NCI-H1436 (cell line): ENCODE data around the gene CPLX3.
A peak's percentile ranks its signal among the peaks of the same experiment; 100 is the strongest.

Experiments used
- DNase-seq: peaks from one replicate; lab custom pipeline; 2025; lab: John Stamatoyannopoulos, UW

CPLX3 gene

GRCh38 chr15:74788042-74788682 lies 38.3 kb upstream of the CPLX3 start:
- DNase-seq, result no peak

GRCh38 chr15:74788683-74789151 lies 37.7 kb upstream of the CPLX3 start:
- peak; percentile 28 for DNase-seq

GRCh38 chr15:74789171-74789631 lies 37.2 kb upstream of the CPLX3 start:
- no peak for DNase-seq

GRCh38 chr15:74789741-74790079 lies 36.7 kb upstream of the CPLX3 start:
- no peak for DNase-seq

GRCh38 chr15:74790080-74790916 lies 36.1 kb upstream of the CPLX3 start:
- no peak for DNase-seq

GRCh38 chr15:74791007-74791406 lies 35.4 kb upstream of the CPLX3 start:
- DNase-seq, result no peak

GRCh38 chr15:74791667-74792066 lies 34.8 kb upstream of the CPLX3 start:
- DNase-seq, result no peak

- no peak for DNase-seq
These were observed 34.0 kb upstream of the CPLX3 start for GRCh38 chr15:74792227-74793016.

GRCh38 chr15:74793135-74794028 lies 33.0 kb upstream of the CPLX3 start:
- DNase-seq, result no peak

- no peak for DNase-seq
These were observed 32.0 kb upstream of the CPLX3 start for GRCh38 chr15:74794248-74794969.

GRCh38 chr15:74794970-74795349 lies 31.5 kb upstream of the CPLX3 start:
- DNase-seq, result no peak

GRCh38 chr15:74795966-74796625 lies 30.3 kb upstream of the CPLX3 start:
- no peak for DNase-seq

GRCh38 chr15:74798388-74799254 lies 27.8 kb upstream of the CPLX3 start:
- no peak for DNase-seq

- DNase-seq, result no peak
These were observed 27.1 kb upstream of the CPLX3 start for GRCh38 chr15:74799255-74799855.

GRCh38 chr15:74799856-74800558 lies 26.4 kb upstream of the CPLX3 start:
- peak; percentile 42 for DNase-seq

GRCh38 chr15:74800559-74801094 lies 25.8 kb upstream of the CPLX3 start:
- no peak for DNase-seq

GRCh38 chr15:74801311-74801997 lies 25.0 kb upstream of the CPLX3 start:
- DNase-seq, result no peak
